HUES64 (cell line): ENCODE results near the gene GMCL1.
"Not testable (repeated sequence)": the region's sequence is repeated elsewhere in the genome, so short reads cannot be mapped to it uniquely, and the experiment has no call there.

Experiments used
- H3K27ac ChIP-seq: 2 replicates; pipeline ENCODE4 v1.7.0; 2013; ENCODE audit warnings: low read depth, low read length, inconsistent platforms
- H3K27me3 ChIP-seq: 2 replicates; pipeline ENCODE4 v1.6.1; 2013; ENCODE audit warnings: mild to moderate bottlenecking, low read length; ENCODE audit not compliant: insufficient read depth
- H3K36me3 ChIP-seq: 2 replicates; pipeline ENCODE4 v1.6.1; 2013; ENCODE audit warnings: mild to moderate bottlenecking, low read length; ENCODE audit not compliant: insufficient read depth
- H3K4me1 ChIP-seq: 2 replicates; pipeline ENCODE4 v1.6.1; 2013; ENCODE audit warnings: mild to moderate bottlenecking, low read length, moderate library complexity; ENCODE audit not compliant: insufficient read depth
- H3K4me3 ChIP-seq: 2 replicates; pipeline ENCODE4 v1.5.1; 2013; ENCODE audit warnings: mild to moderate bottlenecking, low read length, moderate library complexity
- H3K9ac ChIP-seq: 2 replicates; pipeline ENCODE4 v1.6.1; 2013; ENCODE audit warnings: mild to moderate bottlenecking, low read depth, low read length
- H3K9me3 ChIP-seq: 2 replicates; pipeline ENCODE4 v1.6.1; 2013; ENCODE audit warnings: low read depth, low read length; ENCODE audit not compliant: insufficient read depth
- WGBS: fragments of 150-250, 120-280 bp; methylation state at CpG from one replicate; pipeline ENCODE4 v1.1.7; 2013; ENCODE audit warnings: missing lambda C conversion rate; 5-methylcytosine and 5-hydroxymethylcytosine counted together

Gene GMCL1

GRCh38 chr2:69810550-69810949 is 18.9 kb upstream of the GMCL1 start:
- no peaks in the 10 kb centered on the region for H3K4me1 ChIP-seq
- H3K9me3 ChIP-seq: no peaks in the 10 kb centered on the region
- WGBS: 94% methylated on average over 6 of the region's 6 CpGs
- no peak overlapping the region for H3K4me3 ChIP-seq
- no peak overlapping the region for H3K27ac ChIP-seq
- H3K27me3 ChIP-seq: no peaks in the 10 kb centered on the region
- no peaks in the 10 kb centered on the region for H3K36me3 ChIP-seq
- H3K9ac ChIP-seq: no peak overlapping the region

GRCh38 chr2:69811018-69811417 is 18.4 kb upstream of the GMCL1 start:
- no peak overlapping the region for H3K4me3 ChIP-seq
- WGBS: 91% methylated on average over 5 of the region's 5 CpGs
- H3K4me1 ChIP-seq: 0 out of 2 replicates have a peak, but pooled peaks cover 3% of the 10 kb centered on the region
- no peak overlapping the region for H3K9ac ChIP-seq
- no peak overlapping the region for H3K27ac ChIP-seq
- no peaks in the 10 kb centered on the region for H3K36me3 ChIP-seq
- H3K9me3 ChIP-seq: no peaks in the 10 kb centered on the region
- no peaks in the 10 kb centered on the region for H3K27me3 ChIP-seq

- H3K4me1 ChIP-seq: 0 out of 2 replicates have a peak, but pooled peaks cover 3% of the 10 kb centered on the region
- WGBS: 94% methylated on average over 3 of the region's 3 CpGs
- H3K27ac ChIP-seq: no peak overlapping the region
- no peaks in the 10 kb centered on the region for H3K27me3 ChIP-seq
- H3K9me3 ChIP-seq: no peaks in the 10 kb centered on the region
- H3K4me3 ChIP-seq: no peak overlapping the region
- H3K9ac ChIP-seq: no peak overlapping the region
- no peaks in the 10 kb centered on the region for H3K36me3 ChIP-seq
Observed at GRCh38 chr2:69811591-69811990, 17.9 kb upstream of the GMCL1 start.

- Histone ChIP-seq H3K27ac (no peak overlapping the region), H3K4me1 (0 out of 2 replicates have a peak, but pooled peaks cover 3% of the 10 kb centered on the region), H3K36me3 (0 out of 2 replicates have a peak, but pooled peaks cover 2% of the 10 kb centered on the region), H3K9me3 (no peaks in the 10 kb centered on the region), H3K27me3 (no peaks in the 10 kb centered on the region), H3K9ac (no peak overlapping the region), H3K4me3 (no peak overlapping the region)
- WGBS: 80% methylated on average over 1 of the region's 1 CpG
Observed at GRCh38 chr2:69815717-69816116, 13.7 kb upstream of the GMCL1 start.

- 17% methylated on average over 2 of the region's 3 CpGs for WGBS
- 0 out of 2 replicates have a peak, but pooled peaks cover 5% of the 10 kb centered on the region for H3K36me3 ChIP-seq
Observed at GRCh38 chr2:69816923-69817542, 12.4 kb upstream of the GMCL1 start.

GRCh38 chr2:69817729-69818501 is 11.5 kb upstream of the GMCL1 start:
- Histone ChIP-seq H3K4me3 (no peak overlapping the region), H3K9ac (no peak overlapping the region), H3K27ac (no peak overlapping the region), H3K36me3 (0 out of 2 replicates have a peak, but pooled peaks cover 5% of the 10 kb centered on the region), H3K4me1 (0 out of 2 replicates have a peak, but pooled peaks cover 3% of the 10 kb centered on the region), H3K9me3 (no peaks in the 10 kb centered on the region), H3K27me3 (no peaks in the 10 kb centered on the region)
- 86% methylated on average over 4 of the region's 4 CpGs for WGBS

More at GRCh38 chr2:69816923-69817542, 12.4 kb upstream of the GMCL1 start:
- 0 out of 2 replicates have a peak, but pooled peaks cover 3% of the 10 kb centered on the region for H3K4me1 ChIP-seq
- H3K27me3 ChIP-seq: no peaks in the 10 kb centered on the region
- no peak overlapping the region for H3K27ac ChIP-seq
- H3K9ac ChIP-seq: no peak overlapping the region
- no peaks in the 10 kb centered on the region for H3K9me3 ChIP-seq
- no peak overlapping the region for H3K4me3 ChIP-seq

- Histone ChIP-seq H3K4me3 (no peak overlapping the region), H3K27me3 (no peaks in the 10 kb centered on the region), H3K9ac (no peak overlapping the region), H3K27ac (no peak overlapping the region), H3K36me3 (peaks cover 14% of the 10 kb centered on the region), H3K4me1 (peaks cover 17% of the 10 kb centered on the region; the same call in 1 of the 2 replicates), H3K9me3 (no peaks in the 10 kb centered on the region)
- WGBS: 93% methylated on average over 9 of the region's 9 CpGs
Observed at GRCh38 chr2:69827796-69828540, 1.5 kb upstream of the GMCL1 start.

GRCh38 chr2:69828938-69829255 is 563 bp upstream of the GMCL1 start:
- peak overlapping the region; percentile 99 for H3K27ac ChIP-seq
- peak overlapping the region; percentile 93 for H3K9ac ChIP-seq
- peak overlapping the region; percentile 96 for H3K4me3 ChIP-seq
- H3K4me1 ChIP-seq: peaks cover 17% of the 10 kb centered on the region; the same call in 1 of the 2 replicates
- peaks cover 23% of the 10 kb centered on the region for H3K36me3 ChIP-seq
- no peaks in the 10 kb centered on the region for H3K27me3 ChIP-seq
- 20% methylated on average over 7 of the region's 7 CpGs for WGBS
- H3K9me3 ChIP-seq: no peaks in the 10 kb centered on the region

- H3K36me3 ChIP-seq: peaks cover 23% of the 10 kb centered on the region
- H3K9ac ChIP-seq: peak overlapping the region; percentile 93
- 4% methylated on average over 45 of the region's 45 CpGs for WGBS
- H3K4me3 ChIP-seq: peak overlapping the region; percentile 96
- H3K4me1 ChIP-seq: peaks cover 17% of the 10 kb centered on the region; the same call in 1 of the 2 replicates
- H3K27ac ChIP-seq: peak overlapping the region; percentile 15; the same call in 1 of the 2 replicates
- no peaks in the 10 kb centered on the region for H3K9me3 ChIP-seq
- H3K27me3 ChIP-seq: no peaks in the 10 kb centered on the region
Observed at GRCh38 chr2:69830045-69830905, 815 bp downstream of the GMCL1 start.

GRCh38 chr2:69830906-69831241 is 1.4 kb downstream of the GMCL1 start:
- H3K36me3 ChIP-seq: peaks cover 23% of the 10 kb centered on the region
- not testable (repeated sequence) for H3K9me3 ChIP-seq, H3K9ac ChIP-seq, H3K27me3 ChIP-seq, H3K27ac ChIP-seq
- peaks cover 17% of the 10 kb centered on the region; the same call in 1 of the 2 replicates for H3K4me1 ChIP-seq
- 92% methylated on average over 13 of the region's 13 CpGs for WGBS
- peak overlapping the region; percentile 96 for H3K4me3 ChIP-seq
